ENCODE results near the gene LAPTM5. TPM values are rescaled to one million over a fixed set of nuclear protein-coding genes. Genes with fewer than 3 reads are reported as not detected.
A peak's percentile ranks its signal among the peaks of the same experiment; 100 is the strongest.

Gene LAPTM5, protein sequence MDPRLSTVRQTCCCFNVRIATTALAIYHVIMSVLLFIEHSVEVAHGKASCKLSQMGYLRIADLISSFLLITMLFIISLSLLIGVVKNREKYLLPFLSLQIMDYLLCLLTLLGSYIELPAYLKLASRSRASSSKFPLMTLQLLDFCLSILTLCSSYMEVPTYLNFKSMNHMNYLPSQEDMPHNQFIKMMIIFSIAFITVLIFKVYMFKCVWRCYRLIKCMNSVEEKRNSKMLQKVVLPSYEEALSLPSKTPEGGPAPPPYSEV
- 100 to 1,000 TPM; 473 to 747 (median 586) TPM for total RNA-seq
- polyA plus RNA-seq = 100 to 1,000 TPM; 419 to 691 (median 502) TPM
- long read RNA-seq, donor 1, transcript LAPTM5-201 (8 exons, 2,223 nt) = major isoform, 107 of 140 reads
- long read RNA-seq, donor 1, partial matches to known transcripts = 32 of 140 reads
- long read RNA-seq, donor 1, other reads (novel, unspliced or antisense) = 0 of 140 reads
- long read RNA-seq, donor 2, transcript LAPTM5-201 (8 exons, 2,223 nt) = major isoform, 89 of 120 reads
- long read RNA-seq, donor 2, partial matches to known transcripts = 25 of 120 reads
- long read RNA-seq, donor 2, other reads (novel, unspliced or antisense) = 5 of 120 reads

DNA sequence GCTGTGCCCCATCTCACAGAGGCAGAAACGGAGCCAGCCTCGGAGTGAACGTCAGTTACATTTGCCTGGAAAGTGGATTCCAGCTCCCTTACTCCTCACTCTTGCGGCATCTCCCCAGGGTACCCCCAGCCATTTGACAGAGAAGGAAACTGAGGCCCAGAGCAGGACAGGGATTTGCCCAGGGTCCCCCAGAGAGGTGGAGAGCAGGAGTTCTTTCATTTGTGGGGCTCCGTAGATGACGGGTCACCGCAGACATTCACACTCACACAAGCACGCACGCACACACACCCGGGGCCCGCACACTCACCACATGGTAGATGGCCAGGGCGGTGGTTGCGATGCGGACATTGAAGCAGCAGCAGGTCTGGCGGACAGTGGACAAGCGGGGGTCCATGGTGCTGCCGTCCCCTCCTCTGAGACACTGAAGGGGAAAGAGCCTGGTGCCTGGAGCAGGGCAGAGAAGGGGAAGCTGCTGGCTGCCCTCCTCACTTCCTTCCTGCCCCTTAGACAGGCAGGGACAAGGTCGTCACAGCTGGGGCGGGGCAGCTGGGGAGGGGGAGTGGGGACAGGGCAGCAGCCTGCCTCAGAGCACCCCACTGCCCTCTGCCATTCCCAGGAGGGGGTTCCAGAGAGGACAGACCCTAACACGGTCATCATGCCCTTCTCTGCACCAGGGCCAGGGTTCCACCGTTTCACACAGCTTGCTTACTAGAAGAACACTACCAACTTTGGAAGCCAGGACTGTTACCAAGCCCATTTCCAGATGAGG lies at the start of gene LAPTM5:
Gene LAPTM5 (minus strand): TSS at position 423 of the 769 bp plus-strand sequence. CDS start 29 bp downstream, at position 394.
- intact Hi-C loops (cut with DNase I; ENCODE audit: low total_unique reads) = no loop called here
- Histone ChIP-seq H3K4me3 (peak within 1 kb of the TSS; percentile 42 to 80 (median 72)), H3K36me3 (peaks cover 0 to 22% (median 0%) of the 10 kb centered on the region in 6 donors), H3K27me3 (replicated peaks in 1 of 7) (no peaks in the 10 kb centered on the region), H3K4me1 (peaks cover 66 to 97% (median 92%) of the 10 kb centered on the region in 6 donors), H3K9me3 (no peaks in the 10 kb centered on the region), H3K27ac (peak within 1 kb of the TSS; percentile 88 to 99 (median 96))
- DNase-seq = peak; percentile 98
- WGBS, 5 donors = 9 to 19% (median 10%) methylated on average over 18 to 21 of the region's 21 CpGs
- TF ChIP-seq POLR2AphosphoS5 (IDR thresholded peaks at IDR 0.05) (peak; percentile 95 to 99 (median 97)), POLR2A (IDR thresholded peaks at IDR 0.05) (peak; percentile 87 to 93 (median 89))
- TF ChIP-seq, protein P1, sequence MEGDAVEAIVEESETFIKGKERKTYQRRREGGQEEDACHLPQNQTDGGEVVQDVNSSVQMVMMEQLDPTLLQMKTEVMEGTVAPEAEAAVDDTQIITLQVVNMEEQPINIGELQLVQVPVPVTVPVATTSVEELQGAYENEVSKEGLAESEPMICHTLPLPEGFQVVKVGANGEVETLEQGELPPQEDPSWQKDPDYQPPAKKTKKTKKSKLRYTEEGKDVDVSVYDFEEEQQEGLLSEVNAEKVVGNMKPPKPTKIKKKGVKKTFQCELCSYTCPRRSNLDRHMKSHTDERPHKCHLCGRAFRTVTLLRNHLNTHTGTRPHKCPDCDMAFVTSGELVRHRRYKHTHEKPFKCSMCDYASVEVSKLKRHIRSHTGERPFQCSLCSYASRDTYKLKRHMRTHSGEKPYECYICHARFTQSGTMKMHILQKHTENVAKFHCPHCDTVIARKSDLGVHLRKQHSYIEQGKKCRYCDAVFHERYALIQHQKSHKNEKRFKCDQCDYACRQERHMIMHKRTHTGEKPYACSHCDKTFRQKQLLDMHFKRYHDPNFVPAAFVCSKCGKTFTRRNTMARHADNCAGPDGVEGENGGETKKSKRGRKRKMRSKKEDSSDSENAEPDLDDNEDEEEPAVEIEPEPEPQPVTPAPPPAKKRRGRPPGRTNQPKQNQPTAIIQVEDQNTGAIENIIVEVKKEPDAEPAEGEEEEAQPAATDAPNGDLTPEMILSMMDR (IDR thresholded peaks at IDR 0.05 in 8 of 11, conservative IDR thresholded peaks at IDR 0.05 in 3 of 11) = peak in 6 of 11 experiments; percentile 5 to 47 (median 34)

- no peak overlapping the region for H3K27ac ChIP-seq
- no peak for DNase-seq
These were observed 49.1 kb upstream of the LAPTM5 start for GRCh38 chr1:30806381-30807317.

DNA sequence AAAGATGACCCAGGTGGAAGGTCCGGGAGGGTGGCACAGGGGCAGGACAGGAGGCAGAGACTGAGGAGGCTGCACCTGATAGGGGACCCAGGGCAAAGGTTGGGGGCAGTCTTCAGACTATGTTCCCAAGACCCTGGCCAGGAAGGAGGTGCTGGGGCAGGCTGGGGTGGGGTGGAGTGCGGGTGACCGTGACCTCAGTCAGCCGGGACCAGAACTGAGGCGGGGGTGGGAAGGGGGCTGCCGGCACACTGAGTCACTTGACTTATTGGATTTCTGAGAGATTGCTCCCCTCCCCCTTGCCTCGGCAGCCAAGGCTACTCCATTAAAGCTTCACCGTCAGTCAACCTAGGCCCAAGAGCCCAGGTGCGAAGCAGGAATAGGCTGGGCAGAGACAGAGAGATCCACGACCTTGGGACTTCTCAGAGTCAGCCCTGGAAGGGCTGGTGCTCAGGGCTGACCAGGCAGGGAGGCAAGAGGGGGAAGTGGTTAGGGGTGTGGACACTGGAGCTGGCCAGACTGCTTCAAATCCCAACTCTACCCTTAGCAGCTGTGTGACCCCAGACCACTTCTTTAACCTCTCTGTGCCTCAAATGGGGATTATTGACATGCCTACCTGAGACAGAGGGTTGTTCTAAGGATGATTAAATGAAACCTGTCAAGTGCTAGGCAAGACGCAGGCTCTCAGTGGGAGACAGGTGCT lies 47.9 kb upstream of the LAPTM5 start:
- no peak for DNase-seq
- WGBS, 5 donors = 48 to 59% (median 52%) methylated on average over 8 to 11 of the region's 11 CpGs
- peaks cover 0 to 57% (median 9%) of the 10 kb centered on the region in 7 donors for H3K27me3 ChIP-seq (replicated peaks in 1 of 7)
- no peak overlapping the region for H3K4me3 ChIP-seq
- H3K27ac ChIP-seq = no peak overlapping the region
- H3K4me1 ChIP-seq = peaks cover 6 to 51% (median 21%) of the 10 kb centered on the region in 6 donors
- intact Hi-C loops (cut with DNase I; ENCODE audit: low total_unique reads) = no loop called here
- TF ChIP-seq POLR2AphosphoS5 (IDR thresholded peaks at IDR 0.05) (no peak), POLR2A (IDR thresholded peaks at IDR 0.05) (no peak)
- TF ChIP-seq, protein P1 (IDR thresholded peaks at IDR 0.05 in 8 of 11, conservative IDR thresholded peaks at IDR 0.05 in 3 of 11) = no peak
- no peaks in the 10 kb centered on the region for H3K9me3 ChIP-seq
- no peaks in the 10 kb centered on the region for H3K36me3 ChIP-seq

More at GRCh38 chr1:30806381-30807317, 49.1 kb upstream of the LAPTM5 start:
- Histone ChIP-seq H3K9me3 (no peaks in the 10 kb centered on the region), H3K36me3 (no peaks in the 10 kb centered on the region), H3K27me3 (replicated peaks in 1 of 7) (peaks cover 0 to 69% (median 9%) of the 10 kb centered on the region in 7 donors), H3K4me3 (peak overlapping the region in 1 of 8 donors; percentile 11), H3K4me1 (peaks cover 4 to 46% (median 16%) of the 10 kb centered on the region in 6 donors)
- TF ChIP-seq POLR2A (IDR thresholded peaks at IDR 0.05) = no peak
- no peak for TF ChIP-seq POLR2AphosphoS5 (IDR thresholded peaks at IDR 0.05)
- TF ChIP-seq, protein P1 (IDR thresholded peaks at IDR 0.05 in 8 of 11, conservative IDR thresholded peaks at IDR 0.05 in 3 of 11) = no peak
- WGBS, 5 donors = 58 to 80% (median 71%) methylated on average over 12 to 24 of the region's 24 CpGs
- intact Hi-C loops (cut with DNase I; ENCODE audit: low total_unique reads) = no loop called here

All from spleen (tissue), 13 donors.